GM11168 (cell line): ENCODE data around the gene GRM4.

Experiments used
- in situ Hi-C: fragments of 300-500 bp; cut with MboI; formaldehyde crosslinking; loops from one replicate; pipeline ENCODE4 v1.12.0; 2022; ENCODE audit warnings: low sequenced_read_pairs; ENCODE audit not compliant: unreplicated experiment

Gene GRM4

GRCh38 chr6:33988121-33989015, 157.5 kb downstream of the GRM4 start:
- in situ Hi-C loops: no loop called here

GRCh38 chr6:33987531-33988021, 158.3 kb downstream of the GRM4 start:
- in situ Hi-C loops: no loop called here

GRCh38 chr6:33985947-33986346, 159.9 kb downstream of the GRM4 start:
- in situ Hi-C loops: no loop called here

GRCh38 chr6:33985313-33985751, 160.6 kb downstream of the GRM4 start:
- in situ Hi-C loops: no loop called here

GRCh38 chr6:33984466-33985312, 161.2 kb downstream of the GRM4 start:
- in situ Hi-C loops: no loop called here

GRCh38 chr6:33983721-33984465, 162.0 kb downstream of the GRM4 start:
- in situ Hi-C loops: no loop called here

- in situ Hi-C loops: no loop called here
Observed at GRCh38 chr6:33983109-33983716, 162.7 kb downstream of the GRM4 start.

- in situ Hi-C loops: no loop called here
Observed at GRCh38 chr6:33981861-33982260, 164.0 kb downstream of the GRM4 start.

GRCh38 chr6:33981421-33981820, 164.5 kb downstream of the GRM4 start:
- in situ Hi-C loops: no loop called here

GRCh38 chr6:33980176-33981175, 165.4 kb downstream of the GRM4 start:
- in situ Hi-C loops: no loop called here

GRCh38 chr6:33979750-33980149, 166.1 kb downstream of the GRM4 start:
- in situ Hi-C loops: no loop called here

- in situ Hi-C loops: no loop called here
Observed at GRCh38 chr6:33978412-33979150, 167.3 kb downstream of the GRM4 start.

- in situ Hi-C loops: no loop called here
Observed at GRCh38 chr6:33977606-33978411, 168.1 kb downstream of the GRM4 start.

GRCh38 chr6:33976437-33977360, 169.2 kb downstream of the GRM4 start:
- in situ Hi-C loops: no loop called here

GRCh38 chr6:33975661-33976436, 170.0 kb downstream of the GRM4 start:
- in situ Hi-C loops: no loop called here
